ENCODE measurements around the gene HCFC1. TPM values are rescaled to one million over a fixed set of nuclear protein-coding genes. Genes with fewer than 3 reads are reported as not detected.

The HCFC1 gene
- total and polyA plus RNA-seq, 2 of the 8 experiments (the other 6 are each of a cell fraction or from before 2014, with no cell fraction given) = 24.9 to 117 TPM

DNA sequence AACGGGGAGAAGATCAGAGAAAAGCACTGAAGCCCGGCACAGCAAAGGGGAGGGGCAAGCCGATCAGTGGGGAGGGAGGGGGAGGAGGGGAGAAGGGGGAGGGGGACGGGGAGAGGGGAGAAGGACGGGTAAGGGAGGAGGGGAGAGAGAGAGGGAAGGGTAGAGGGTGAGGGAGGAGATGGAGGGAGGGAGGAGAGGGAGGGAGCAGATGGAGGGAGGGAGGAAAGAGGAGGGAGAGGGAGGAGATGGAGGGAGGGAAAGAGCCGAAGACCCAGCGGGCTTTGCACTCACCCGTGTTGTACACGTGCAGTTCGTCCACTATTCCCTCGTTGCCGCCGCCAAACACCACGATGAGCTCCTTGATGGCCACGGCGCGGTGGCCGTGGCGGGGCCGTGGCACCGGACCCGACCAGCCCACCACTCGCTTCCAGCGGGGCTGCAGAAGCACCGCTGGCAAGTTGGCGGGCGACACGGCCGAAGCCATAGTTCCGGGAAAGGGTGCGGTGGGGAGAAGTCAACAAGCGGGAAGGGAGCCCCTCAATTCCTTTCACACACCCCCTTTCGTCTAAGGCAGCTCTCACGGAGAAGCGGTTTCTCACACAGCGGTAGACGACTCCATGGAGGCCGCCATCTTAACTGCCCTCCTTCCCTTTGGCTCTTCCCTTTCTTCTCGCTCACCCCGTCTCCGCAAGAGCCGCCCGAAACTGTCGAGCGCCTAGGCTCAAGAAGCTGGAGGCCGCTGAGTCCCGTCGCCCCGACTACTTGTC is 1.1 kb downstream of the HCFC1 start (continued):
- TF ChIP-seq JUND (IDR thresholded peaks at IDR 0.05; ENCODE audit: low read length) (no peak), RNF2 (IDR thresholded peaks at IDR 0.05; ENCODE audit: borderline replicate concordance, low read depth, low read length, missing control alignments, poor library complexity, severe bottlenecking) (no peak), CTBP2 (IDR thresholded peaks at IDR 0.05; ENCODE audit: borderline replicate concordance, insufficient read depth, insufficient read length, low read length) (peak; percentile 52), SAP30 (IDR thresholded peaks at IDR 0.05; ENCODE audit: insufficient read depth, insufficient replicate concordance, low read length) (no peak), CHD2 (IDR thresholded peaks at IDR 0.05; ENCODE audit: low read length) (no peak), CHD7 (IDR thresholded peaks at IDR 0.05; ENCODE audit: insufficient replicate concordance, low read length) (no peak), POLR2AphosphoS5 (IDR thresholded peaks at IDR 0.05; ENCODE audit: low read depth, low read length) (peak; percentile 83; the same call in 1 of the 2 replicates)
- TF ChIP-seq, protein P1, sequence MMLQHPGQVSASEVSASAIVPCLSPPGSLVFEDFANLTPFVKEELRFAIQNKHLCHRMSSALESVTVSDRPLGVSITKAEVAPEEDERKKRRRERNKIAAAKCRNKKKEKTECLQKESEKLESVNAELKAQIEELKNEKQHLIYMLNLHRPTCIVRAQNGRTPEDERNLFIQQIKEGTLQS (IDR thresholded peaks at IDR 0.05; ENCODE audit: insufficient read depth, low read depth, low read length) = no peak
